ENCODE data around the gene NINJ1.

- TF ChIP-seq POLR2A (IDR thresholded peaks at IDR 0.05; ENCODE audit: low read length) (no peak), GATA1 (IDR thresholded peaks at IDR 0.05; ENCODE audit: low read depth, low read length) (no peak)
These were observed 12.5 kb downstream of the NINJ1 start for GRCh38 chr9:93121316-93122241.
